SKM-1 (cell line): ENCODE results near the gene ADISSP.
"Not testable (repeated sequence)": the region's sequence is repeated elsewhere in the genome, so short reads cannot be mapped to it uniquely, and the experiment has no call there.

Source experiments
- DNase-seq: peaks from one replicate; lab custom pipeline; 2025; ENCODE audit not compliant: unreplicated experiment; lab: John Stamatoyannopoulos, UW

ADISSP gene

GRCh38 chr20:3797592-3798372 is 30.2 kb upstream of the ADISSP start:
- DNase-seq = no peak

DNA sequence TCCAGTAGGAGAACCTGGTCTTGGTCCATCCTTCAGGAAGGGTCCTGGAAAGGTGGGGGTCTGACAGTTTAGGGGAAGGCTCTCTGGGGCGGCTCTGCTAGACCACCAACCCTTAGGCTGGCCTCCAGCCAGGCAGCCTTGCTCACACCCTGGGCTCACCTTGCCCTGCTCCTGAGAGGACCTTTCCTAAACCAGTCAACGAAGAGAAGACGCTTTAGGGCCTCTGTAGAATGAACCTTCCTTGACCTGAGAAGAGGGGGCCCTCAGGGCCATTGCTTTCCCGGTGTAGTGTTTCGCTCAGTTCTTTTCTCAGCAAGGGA is 29.6 kb upstream of the ADISSP start:
- DNase-seq = no peak

GRCh38 chr20:3796477-3797225 is 29.1 kb upstream of the ADISSP start:
- no peak for DNase-seq

- peak; percentile 29 for DNase-seq
Measured at GRCh38 chr20:3795511-3796468, 28.2 kb upstream of the ADISSP start, which contains the start of gene CDC25B. Gene CDC25B, plus strand, starts transcription at chr20:3796310. Its CDS starts 222 bp downstream, at chr20:3796532.

DNA sequence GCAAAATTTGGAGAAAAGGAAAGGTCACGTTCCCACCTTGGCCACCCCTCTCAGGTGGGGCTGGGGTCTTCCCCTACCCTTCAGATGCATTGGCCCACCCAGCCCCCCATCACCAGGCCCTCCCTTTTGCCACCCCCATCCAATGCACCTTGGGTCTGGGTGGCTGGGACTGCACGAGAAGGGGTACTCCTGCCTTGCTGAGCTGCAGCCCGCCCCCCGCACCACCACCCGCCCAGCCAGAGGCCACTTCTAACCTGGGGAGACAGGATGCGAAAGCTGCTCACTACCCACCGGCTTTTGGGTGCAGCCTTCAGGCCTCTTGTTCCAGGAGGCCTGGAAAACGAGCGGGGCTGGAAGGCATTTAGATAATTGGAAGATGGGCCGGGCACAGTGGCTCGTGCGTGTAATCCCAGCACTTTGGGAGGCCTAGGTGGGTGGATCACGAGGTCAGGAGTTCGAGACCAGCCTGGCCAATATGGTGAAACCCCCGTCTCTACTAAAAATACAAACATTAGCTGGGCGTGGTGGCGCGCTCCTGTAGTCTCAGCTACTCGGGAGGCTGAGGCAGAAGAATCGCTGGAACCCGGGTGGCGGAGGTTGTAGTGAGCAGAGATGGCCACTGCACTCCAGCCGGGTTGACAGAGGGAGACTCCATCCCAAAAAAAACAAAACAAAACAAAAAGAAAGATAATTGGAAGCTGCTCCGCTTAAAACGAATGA is 27.3 kb upstream of the ADISSP start:
- DNase-seq = no peak

GRCh38 chr20:3794168-3794567 is 26.6 kb upstream of the ADISSP start:
- DNase-seq = not testable (repeated sequence)

- DNase-seq = not testable (repeated sequence)
Measured at GRCh38 chr20:3789201-3789600, 21.6 kb upstream of the ADISSP start.

DNA sequence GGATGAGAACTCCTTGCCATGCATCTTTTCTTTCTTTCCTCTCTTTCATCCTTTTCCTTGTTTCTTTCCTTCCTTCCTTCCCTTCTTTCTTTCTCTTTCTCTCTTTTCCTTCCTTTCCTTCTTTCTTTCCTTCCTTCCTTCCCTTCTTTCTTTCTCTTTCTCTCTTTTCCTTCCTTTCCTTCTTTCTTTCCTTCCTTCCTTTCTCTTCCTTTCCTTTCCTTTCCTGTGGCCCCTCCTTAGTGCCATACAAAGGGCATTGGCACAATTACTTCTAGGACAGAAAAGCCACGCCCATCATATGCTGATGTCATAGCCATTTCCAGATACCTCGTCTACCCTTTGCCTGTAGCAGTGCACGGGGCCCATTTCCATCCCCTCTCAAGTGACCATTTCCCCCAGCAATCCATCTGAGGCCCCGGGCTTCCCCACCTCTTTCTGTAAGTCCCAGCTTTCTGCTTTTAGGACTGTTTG is 21.2 kb upstream of the ADISSP start:
- DNase-seq = no peak

- DNase-seq = no peak
Measured at GRCh38 chr20:3787324-3788014, 19.9 kb upstream of the ADISSP start.

GRCh38 chr20:3786665-3787323 is 19.2 kb upstream of the ADISSP start, which contains the start of gene CENPB:
Gene CENPB, minus strand, starts transcription at chr20:3786740. Its CDS starts 257 bp downstream, at chr20:3786483.
- no peak for DNase-seq

- DNase-seq = no peak
Measured at GRCh38 chr20:3786126-3786484, 18.6 kb upstream of the ADISSP start.

GRCh38 chr20:3785240-3786125 is 17.9 kb upstream of the ADISSP start:
- DNase-seq = no peak

DNA sequence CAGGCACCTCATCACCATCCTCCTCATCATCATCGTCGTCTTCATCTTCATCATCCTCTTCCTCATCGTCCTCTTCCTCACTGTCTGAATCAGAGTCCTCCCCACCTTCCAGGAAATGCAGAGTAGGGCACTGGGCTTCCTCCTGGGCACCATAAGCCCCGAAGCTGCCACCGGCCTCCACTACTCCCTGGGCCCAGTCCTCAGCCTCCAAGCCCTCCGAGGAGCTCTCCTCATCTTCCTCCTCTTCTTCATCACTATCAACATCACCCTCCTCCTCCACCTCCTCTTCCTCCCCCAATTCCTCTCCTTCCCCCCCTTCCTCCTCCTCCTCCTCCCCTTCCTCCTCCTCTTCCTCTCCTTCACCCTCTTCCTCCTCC is 17.3 kb upstream of the ADISSP start:
- no peak for DNase-seq

DNA sequence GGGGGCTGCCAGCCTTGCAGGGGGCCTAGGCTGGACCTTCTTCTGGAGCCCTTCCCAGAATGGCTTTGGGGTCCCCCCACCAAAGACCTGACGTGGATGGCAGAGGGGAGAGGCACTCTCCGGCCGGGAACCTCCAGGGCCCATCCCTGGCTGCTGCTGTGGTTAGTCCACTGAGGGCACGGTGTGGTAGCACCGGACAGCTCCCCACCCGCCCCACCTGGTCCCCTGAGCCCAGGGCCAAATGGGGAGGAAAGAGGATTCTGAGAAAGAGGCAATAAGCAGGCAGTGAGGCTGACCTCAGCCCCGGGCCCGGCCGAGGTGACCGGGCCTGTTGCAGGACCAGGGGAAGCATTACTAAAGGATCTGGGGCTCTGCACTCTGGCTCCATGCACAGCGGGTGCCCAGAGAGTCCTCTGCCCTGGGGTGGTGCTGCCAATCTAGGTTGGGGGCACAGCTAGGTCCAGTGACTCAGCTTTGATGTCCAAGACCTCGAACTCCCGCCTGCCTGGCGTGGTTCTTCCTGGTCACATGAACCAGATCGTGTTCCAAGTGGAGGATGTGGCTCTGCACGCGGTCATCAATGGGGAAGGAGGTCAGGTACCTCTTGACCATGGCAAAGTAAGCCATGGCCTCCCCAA is 16.8 kb upstream of the ADISSP start:
- no peak for DNase-seq

DNA sequence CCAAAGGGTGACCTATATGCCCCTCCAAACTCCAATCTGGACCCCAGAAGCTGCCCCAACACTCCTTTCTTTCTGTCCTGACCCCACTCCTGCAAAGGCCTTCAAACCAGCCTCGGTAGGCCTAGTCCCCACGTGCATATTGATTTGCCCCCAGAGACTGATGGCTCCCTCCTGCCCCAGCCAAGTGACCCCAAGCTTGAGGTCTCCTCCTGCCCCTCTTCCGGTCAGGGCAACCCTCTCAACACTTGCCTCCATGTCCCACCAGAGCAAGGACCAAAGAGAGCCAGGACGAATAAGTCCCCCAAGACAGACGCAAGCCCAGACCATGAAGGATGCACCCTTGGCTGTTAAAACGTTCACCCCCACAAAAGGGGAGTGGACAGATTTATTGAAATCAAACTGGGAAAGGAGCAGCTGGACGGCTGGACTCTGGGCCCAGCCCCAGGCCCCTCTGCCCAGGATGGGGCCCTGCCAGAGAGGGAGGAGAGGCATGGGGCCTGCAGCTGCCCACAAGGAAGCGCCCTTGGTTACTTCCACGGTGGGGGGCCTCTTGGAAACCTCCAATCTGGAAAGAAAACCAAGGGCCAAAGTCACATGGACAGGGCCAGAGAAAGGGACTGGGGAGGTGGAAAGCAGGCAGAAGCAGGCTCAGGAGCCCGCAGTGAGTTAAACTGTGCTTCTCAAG is 16.1 kb upstream of the ADISSP start:
- DNase-seq = no peak

- DNase-seq = no peak
Measured at GRCh38 chr20:3783068-3783489, 15.5 kb upstream of the ADISSP start.

GRCh38 chr20:3782597-3782996 is 15.0 kb upstream of the ADISSP start:
- no peak for DNase-seq
